GM23338 (cell line): ENCODE data around the gene PAPPA2. TPM values are rescaled to one million over a fixed set of nuclear protein-coding genes. Genes with fewer than 3 reads are reported as not detected.

Experiments
- ATAC-seq: fragments of 200-7000 bp; cut with Tn5 transposase; 3 replicates; pipeline ENCODE4 v1.9.1; 2020
- DNase-seq: peaks from one replicate; pipeline ENCODE4 v3.0.0-alpha.2; 2015; ENCODE audit warnings: low spot score
- H2AFZ ChIP-seq: fragments of 200-600 bp; sonication (generic); 2 replicates; pipeline ENCODE4 v1.8.0; 2016; ENCODE audit warnings: antibody characterized with exemption, mild to moderate bottlenecking, moderate library complexity
- H3F3A ChIP-seq: fragments of 200-600 bp; sonication (generic); replicated peaks from 2 replicates; pipeline ENCODE4 v1.8.0; 2017; ENCODE audit warnings: antibody characterized with exemption, mixed run types, low read depth
- H3K27ac ChIP-seq: fragments of 200-600 bp; sonication (generic); 2 replicates; pipeline ENCODE4 v1.6.1; 2016; ENCODE audit warnings: low read depth
- H3K27me3 ChIP-seq: fragments of 200-600 bp; sonication (generic); 2 replicates; pipeline ENCODE4 v1.8.0; 2016; ENCODE audit warnings: mild to moderate bottlenecking, mixed run types, moderate library complexity; ENCODE audit not compliant: insufficient read depth
- H3K36me3 ChIP-seq: fragments of 200-600 bp; sonication (generic); 2 replicates; pipeline ENCODE4 v1.8.0; 2016; ENCODE audit warnings: mild to moderate bottlenecking; ENCODE audit not compliant: insufficient read depth
- H3K4me1 ChIP-seq: fragments of 200-600 bp; sonication (generic); 2 replicates; pipeline ENCODE4 v1.8.0; 2016; ENCODE audit warnings: mild to moderate bottlenecking, moderate library complexity; ENCODE audit not compliant: insufficient read depth
- H3K4me2 ChIP-seq: fragments of 200-600 bp; sonication (generic); 2 replicates; pipeline ENCODE4 v1.7.1; 2017; ENCODE audit warnings: mixed run types
- H3K4me3 ChIP-seq: fragments of 200-600 bp; sonication (generic); 2 replicates; pipeline ENCODE4 v1.6.1; 2016; ENCODE audit warnings: mixed run types
- H3K79me2 ChIP-seq: fragments of 200-600 bp; sonication (generic); replicated peaks from 2 replicates; pipeline ENCODE4 v1.8.0; 2017; ENCODE audit warnings: mild to moderate bottlenecking; ENCODE audit not compliant: insufficient read depth
- H3K9me2 ChIP-seq: fragments of 200-600 bp; sonication (generic); 2 replicates; pipeline ENCODE4 v1.8.0; 2017; ENCODE audit not compliant: insufficient read depth
- H4K20me1 ChIP-seq: fragments of 200-600 bp; sonication (generic); replicated peaks from 2 replicates; pipeline ENCODE4 v1.8.0; 2017; ENCODE audit warnings: mild to moderate bottlenecking; ENCODE audit not compliant: insufficient read depth
- H3K27ac Mint-ChIP-seq: 2 replicates; pipeline ENCODE4 v1.8.0; 2020; ENCODE audit warnings: inconsistent platforms, mild to moderate bottlenecking, moderate library complexity, mixed read lengths
- H3K27me3 Mint-ChIP-seq: 3 replicates; pipeline ENCODE4 v1.8.0; 2022; ENCODE audit warnings: low read depth, mild to moderate bottlenecking, moderate library complexity, mixed read lengths, inconsistent platforms; ENCODE audit not compliant: insufficient read depth, poor library complexity
- H3K36me3 Mint-ChIP-seq: 3 replicates; pipeline ENCODE4 v1.8.0; 2021; ENCODE audit warnings: low read depth, mild to moderate bottlenecking, inconsistent platforms, moderate library complexity, mixed read lengths
- H3K4me1 Mint-ChIP-seq: 3 replicates; pipeline ENCODE4 v1.8.0; 2020; ENCODE audit warnings: mild to moderate bottlenecking, inconsistent platforms, mixed read lengths
- H3K4me3 Mint-ChIP-seq: 3 replicates; pipeline ENCODE4 v1.8.0; 2021; ENCODE audit warnings: moderate library complexity, mild to moderate bottlenecking, inconsistent platforms, mixed read lengths
- H3K9me3 Mint-ChIP-seq: 3 replicates; pipeline ENCODE4 v1.8.0; 2020; ENCODE audit warnings: moderate library complexity, mild to moderate bottlenecking, inconsistent platforms, mixed read lengths
- CREB1 ChIP-seq: fragments of 250-450 bp; sonication (Bioruptor Pico); IDR thresholded peaks from 2 replicates; pipeline ENCODE4 v1.5.0; 2020; ENCODE audit warnings: low read depth, mild to moderate bottlenecking, moderate library complexity
- EZH2 ChIP-seq: fragments of 200-600 bp; sonication (generic); IDR thresholded peaks from one replicate; pipeline ENCODE4 v1.8.0; 2017; ENCODE audit warnings: antibody characterized with exemption, mild to moderate bottlenecking, low read depth; ENCODE audit not compliant: unreplicated experiment
- EZH2phosphoT487 ChIP-seq: fragments of 200-600 bp; sonication (generic); IDR thresholded peaks from one replicate; pipeline ENCODE4 v1.8.1; 2018; ENCODE audit warnings: antibody characterized with exemption; ENCODE audit not compliant: unreplicated experiment
- POLR2AphosphoS5 ChIP-seq: IDR thresholded peaks from 2 replicates; pipeline ENCODE4 v1.6.1; 2016; ENCODE audit warnings: antibody characterized with exemption, low read depth
- STAT1 ChIP-seq: IDR thresholded peaks from one replicate; pipeline ENCODE4 v1.6.1; 2016; ENCODE audit warnings: antibody characterized with exemption; ENCODE audit not compliant: unreplicated experiment
- ZNF331 ChIP-seq: fragments of 250-450 bp; sonication (Bioruptor Pico); IDR thresholded peaks from 2 replicates; pipeline ENCODE4 v1.5.0; 2020; ENCODE audit warnings: low read depth, mild to moderate bottlenecking, moderate library complexity
- polyA plus RNA-seq: library from polyadenylated mRNA; unstranded; fragments of >200 nt; fragmentation: Nextera tagmentation; extraction: Ambion mirVana; gene quantifications from 2 replicates; pipeline ENCODE4 v1.2.1, GENCODE V29; 2016
- total RNA-seq: library from RNA; depleted of rRNA; stranded (reverse); fragments of >200 nt; shearing (Covaris generic); gene quantifications from 2 replicates; pipeline ENCODE4 v1.2.3, GENCODE V29; 2014
- TF ChIP-seq, protein P1 (sequence below), 2 experiments: fragments of 200-600 bp in 1 of 2; sonication (generic) in 1 of 2; conservative IDR thresholded peaks; 2 replicates each; pipeline versions ENCODE4 v1.5.1 to v1.6.1; 2016 to 2017; ENCODE audit warnings: antibody characterized with exemption in 2 of 2, low read depth in 2 of 2, mild to moderate bottlenecking in 2 of 2, moderate library complexity in 1 of 2
- TF ChIP-seq, protein P2 (sequence below): IDR thresholded peaks from one replicate; pipeline ENCODE4 v1.6.1; 2018; ENCODE audit warnings: antibody characterized with exemption; ENCODE audit not compliant: unreplicated experiment
- TF ChIP-seq, protein P3 (sequence below): IDR thresholded peaks from 2 replicates; pipeline ENCODE4 v1.6.1; 2016; ENCODE audit warnings: antibody characterized with exemption
- TF ChIP-seq, protein P4 (sequence below): fragments of 250-450 bp; sonication (Bioruptor Pico); IDR thresholded peaks from 2 replicates; pipeline ENCODE4 v1.5.0; 2020; ENCODE audit warnings: mild to moderate bottlenecking, moderate library complexity

The PAPPA2 gene
- total and polyA plus RNA-seq, 2 experiments from 2014 or later = 1.4 to 1.7 TPM

DNA sequence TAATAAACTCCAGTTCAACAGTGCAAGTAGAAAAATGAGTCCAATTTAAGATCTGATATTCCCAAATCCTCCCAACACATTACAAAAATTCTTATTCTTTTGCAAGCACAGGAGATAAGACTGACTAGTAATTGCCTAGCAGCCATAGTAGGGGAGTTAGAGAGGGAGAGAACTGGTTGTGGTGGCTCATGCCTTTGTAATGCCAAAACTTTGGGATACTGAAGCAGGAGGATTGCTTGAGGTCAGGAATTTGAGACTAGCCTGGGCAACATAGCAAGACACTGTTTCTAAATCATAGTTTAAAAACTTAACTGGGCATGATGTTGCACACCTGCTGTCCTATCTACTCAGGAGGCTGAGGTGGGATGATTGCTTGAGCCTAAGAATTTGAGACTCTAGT, 26.7 kb upstream of the PAPPA2 start:
- Histone ChIP-seq H3K4me1 (no peaks in the 10 kb centered on the region), H3K4me2 (no peak overlapping the region), H3K36me3 (no peaks in the 10 kb centered on the region), H3K4me3 (no peak overlapping the region), H3K27ac (no peak overlapping the region), H3K79me2 (no peaks in the 10 kb centered on the region), H3F3A (no peaks in the 10 kb centered on the region), H2AFZ (no peak overlapping the region), H3K27me3 (no peaks in the 10 kb centered on the region), H3K9me2 (peaks cover 10% of the 10 kb centered on the region), H4K20me1 (no peaks in the 10 kb centered on the region)
- H3K27ac Mint-ChIP-seq = no peak overlapping the region
- TF ChIP-seq ZNF331 (CRISPR knock-in tag) (no peak), POLR2AphosphoS5 (no peak), STAT1 (no peak)
- TF ChIP-seq, protein P1, sequence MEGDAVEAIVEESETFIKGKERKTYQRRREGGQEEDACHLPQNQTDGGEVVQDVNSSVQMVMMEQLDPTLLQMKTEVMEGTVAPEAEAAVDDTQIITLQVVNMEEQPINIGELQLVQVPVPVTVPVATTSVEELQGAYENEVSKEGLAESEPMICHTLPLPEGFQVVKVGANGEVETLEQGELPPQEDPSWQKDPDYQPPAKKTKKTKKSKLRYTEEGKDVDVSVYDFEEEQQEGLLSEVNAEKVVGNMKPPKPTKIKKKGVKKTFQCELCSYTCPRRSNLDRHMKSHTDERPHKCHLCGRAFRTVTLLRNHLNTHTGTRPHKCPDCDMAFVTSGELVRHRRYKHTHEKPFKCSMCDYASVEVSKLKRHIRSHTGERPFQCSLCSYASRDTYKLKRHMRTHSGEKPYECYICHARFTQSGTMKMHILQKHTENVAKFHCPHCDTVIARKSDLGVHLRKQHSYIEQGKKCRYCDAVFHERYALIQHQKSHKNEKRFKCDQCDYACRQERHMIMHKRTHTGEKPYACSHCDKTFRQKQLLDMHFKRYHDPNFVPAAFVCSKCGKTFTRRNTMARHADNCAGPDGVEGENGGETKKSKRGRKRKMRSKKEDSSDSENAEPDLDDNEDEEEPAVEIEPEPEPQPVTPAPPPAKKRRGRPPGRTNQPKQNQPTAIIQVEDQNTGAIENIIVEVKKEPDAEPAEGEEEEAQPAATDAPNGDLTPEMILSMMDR (conservative IDR thresholded peaks at IDR 0.05; ENCODE audit: low read depth in 2 of 2) = no peak
- ATAC-seq (no peak), DNase-seq (no peak)
- H3K36me3 Mint-ChIP-seq = no peaks in the 10 kb centered on the region
- H3K4me3 Mint-ChIP-seq = no peak overlapping the region
- peaks cover 2% of the 10 kb centered on the region for H3K27me3 Mint-ChIP-seq
- no peaks in the 10 kb centered on the region for H3K9me3 Mint-ChIP-seq
- H3K4me1 Mint-ChIP-seq = peaks cover 5% of the 10 kb centered on the region; the same call in 2 of the 3 replicates

DNA sequence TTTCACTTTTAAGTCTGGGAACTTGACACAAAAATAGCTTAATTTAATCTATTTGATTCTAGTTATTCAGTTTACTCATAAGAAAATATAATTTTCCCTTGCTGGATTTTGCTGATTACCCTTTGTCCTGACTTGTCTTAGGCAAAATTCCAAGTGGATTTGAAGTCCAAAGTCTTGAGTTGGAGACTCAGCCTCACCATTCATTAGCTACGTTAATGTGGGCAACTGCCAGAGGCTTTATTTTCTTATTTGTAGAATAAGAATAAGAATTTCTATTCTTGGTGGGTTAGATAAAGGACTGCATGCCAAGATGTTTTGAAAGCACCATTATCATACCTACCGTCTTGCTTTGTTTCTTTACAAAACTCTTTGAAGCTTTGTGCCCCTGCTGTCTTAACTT, 22.8 kb upstream of the PAPPA2 start:
- no peaks in the 10 kb centered on the region for H3K79me2 ChIP-seq
- H3F3A ChIP-seq = no peaks in the 10 kb centered on the region
- Mint-ChIP-seq H3K27me3 (peaks cover 2% of the 10 kb centered on the region), H3K4me1 (no peaks in the 10 kb centered on the region), H3K36me3 (no peaks in the 10 kb centered on the region), H3K9me3 (no peaks in the 10 kb centered on the region), H3K4me3 (no peak overlapping the region), H3K27ac (no peak overlapping the region)
- no peak overlapping the region for H3K27ac ChIP-seq
- no peak overlapping the region for H3K4me2 ChIP-seq
- H2AFZ ChIP-seq = no peak overlapping the region
- H3K4me3 ChIP-seq = no peak overlapping the region
- H4K20me1 ChIP-seq = no peaks in the 10 kb centered on the region
- H3K4me1 ChIP-seq = no peaks in the 10 kb centered on the region
- H3K36me3 ChIP-seq = no peaks in the 10 kb centered on the region
- H3K9me2 ChIP-seq = peaks cover 15% of the 10 kb centered on the region
- no peak for ATAC-seq
- H3K27me3 ChIP-seq = no peaks in the 10 kb centered on the region
- no peak for DNase-seq
- TF ChIP-seq, protein P2, sequence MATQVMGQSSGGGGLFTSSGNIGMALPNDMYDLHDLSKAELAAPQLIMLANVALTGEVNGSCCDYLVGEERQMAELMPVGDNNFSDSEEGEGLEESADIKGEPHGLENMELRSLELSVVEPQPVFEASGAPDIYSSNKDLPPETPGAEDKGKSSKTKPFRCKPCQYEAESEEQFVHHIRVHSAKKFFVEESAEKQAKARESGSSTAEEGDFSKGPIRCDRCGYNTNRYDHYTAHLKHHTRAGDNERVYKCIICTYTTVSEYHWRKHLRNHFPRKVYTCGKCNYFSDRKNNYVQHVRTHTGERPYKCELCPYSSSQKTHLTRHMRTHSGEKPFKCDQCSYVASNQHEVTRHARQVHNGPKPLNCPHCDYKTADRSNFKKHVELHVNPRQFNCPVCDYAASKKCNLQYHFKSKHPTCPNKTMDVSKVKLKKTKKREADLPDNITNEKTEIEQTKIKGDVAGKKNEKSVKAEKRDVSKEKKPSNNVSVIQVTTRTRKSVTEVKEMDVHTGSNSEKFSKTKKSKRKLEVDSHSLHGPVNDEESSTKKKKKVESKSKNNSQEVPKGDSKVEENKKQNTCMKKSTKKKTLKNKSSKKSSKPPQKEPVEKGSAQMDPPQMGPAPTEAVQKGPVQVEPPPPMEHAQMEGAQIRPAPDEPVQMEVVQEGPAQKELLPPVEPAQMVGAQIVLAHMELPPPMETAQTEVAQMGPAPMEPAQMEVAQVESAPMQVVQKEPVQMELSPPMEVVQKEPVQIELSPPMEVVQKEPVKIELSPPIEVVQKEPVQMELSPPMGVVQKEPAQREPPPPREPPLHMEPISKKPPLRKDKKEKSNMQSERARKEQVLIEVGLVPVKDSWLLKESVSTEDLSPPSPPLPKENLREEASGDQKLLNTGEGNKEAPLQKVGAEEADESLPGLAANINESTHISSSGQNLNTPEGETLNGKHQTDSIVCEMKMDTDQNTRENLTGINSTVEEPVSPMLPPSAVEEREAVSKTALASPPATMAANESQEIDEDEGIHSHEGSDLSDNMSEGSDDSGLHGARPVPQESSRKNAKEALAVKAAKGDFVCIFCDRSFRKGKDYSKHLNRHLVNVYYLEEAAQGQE = no peak
- no peak for TF ChIP-seq EZH2phosphoT487
- TF ChIP-seq, protein P3, sequence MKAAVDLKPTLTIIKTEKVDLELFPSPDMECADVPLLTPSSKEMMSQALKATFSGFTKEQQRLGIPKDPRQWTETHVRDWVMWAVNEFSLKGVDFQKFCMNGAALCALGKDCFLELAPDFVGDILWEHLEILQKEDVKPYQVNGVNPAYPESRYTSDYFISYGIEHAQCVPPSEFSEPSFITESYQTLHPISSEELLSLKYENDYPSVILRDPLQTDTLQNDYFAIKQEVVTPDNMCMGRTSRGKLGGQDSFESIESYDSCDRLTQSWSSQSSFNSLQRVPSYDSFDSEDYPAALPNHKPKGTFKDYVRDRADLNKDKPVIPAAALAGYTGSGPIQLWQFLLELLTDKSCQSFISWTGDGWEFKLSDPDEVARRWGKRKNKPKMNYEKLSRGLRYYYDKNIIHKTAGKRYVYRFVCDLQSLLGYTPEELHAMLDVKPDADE = no peak
- TF ChIP-seq POLR2AphosphoS5 = no peak
- no peak for TF ChIP-seq CREB1
- TF ChIP-seq, protein P4, sequence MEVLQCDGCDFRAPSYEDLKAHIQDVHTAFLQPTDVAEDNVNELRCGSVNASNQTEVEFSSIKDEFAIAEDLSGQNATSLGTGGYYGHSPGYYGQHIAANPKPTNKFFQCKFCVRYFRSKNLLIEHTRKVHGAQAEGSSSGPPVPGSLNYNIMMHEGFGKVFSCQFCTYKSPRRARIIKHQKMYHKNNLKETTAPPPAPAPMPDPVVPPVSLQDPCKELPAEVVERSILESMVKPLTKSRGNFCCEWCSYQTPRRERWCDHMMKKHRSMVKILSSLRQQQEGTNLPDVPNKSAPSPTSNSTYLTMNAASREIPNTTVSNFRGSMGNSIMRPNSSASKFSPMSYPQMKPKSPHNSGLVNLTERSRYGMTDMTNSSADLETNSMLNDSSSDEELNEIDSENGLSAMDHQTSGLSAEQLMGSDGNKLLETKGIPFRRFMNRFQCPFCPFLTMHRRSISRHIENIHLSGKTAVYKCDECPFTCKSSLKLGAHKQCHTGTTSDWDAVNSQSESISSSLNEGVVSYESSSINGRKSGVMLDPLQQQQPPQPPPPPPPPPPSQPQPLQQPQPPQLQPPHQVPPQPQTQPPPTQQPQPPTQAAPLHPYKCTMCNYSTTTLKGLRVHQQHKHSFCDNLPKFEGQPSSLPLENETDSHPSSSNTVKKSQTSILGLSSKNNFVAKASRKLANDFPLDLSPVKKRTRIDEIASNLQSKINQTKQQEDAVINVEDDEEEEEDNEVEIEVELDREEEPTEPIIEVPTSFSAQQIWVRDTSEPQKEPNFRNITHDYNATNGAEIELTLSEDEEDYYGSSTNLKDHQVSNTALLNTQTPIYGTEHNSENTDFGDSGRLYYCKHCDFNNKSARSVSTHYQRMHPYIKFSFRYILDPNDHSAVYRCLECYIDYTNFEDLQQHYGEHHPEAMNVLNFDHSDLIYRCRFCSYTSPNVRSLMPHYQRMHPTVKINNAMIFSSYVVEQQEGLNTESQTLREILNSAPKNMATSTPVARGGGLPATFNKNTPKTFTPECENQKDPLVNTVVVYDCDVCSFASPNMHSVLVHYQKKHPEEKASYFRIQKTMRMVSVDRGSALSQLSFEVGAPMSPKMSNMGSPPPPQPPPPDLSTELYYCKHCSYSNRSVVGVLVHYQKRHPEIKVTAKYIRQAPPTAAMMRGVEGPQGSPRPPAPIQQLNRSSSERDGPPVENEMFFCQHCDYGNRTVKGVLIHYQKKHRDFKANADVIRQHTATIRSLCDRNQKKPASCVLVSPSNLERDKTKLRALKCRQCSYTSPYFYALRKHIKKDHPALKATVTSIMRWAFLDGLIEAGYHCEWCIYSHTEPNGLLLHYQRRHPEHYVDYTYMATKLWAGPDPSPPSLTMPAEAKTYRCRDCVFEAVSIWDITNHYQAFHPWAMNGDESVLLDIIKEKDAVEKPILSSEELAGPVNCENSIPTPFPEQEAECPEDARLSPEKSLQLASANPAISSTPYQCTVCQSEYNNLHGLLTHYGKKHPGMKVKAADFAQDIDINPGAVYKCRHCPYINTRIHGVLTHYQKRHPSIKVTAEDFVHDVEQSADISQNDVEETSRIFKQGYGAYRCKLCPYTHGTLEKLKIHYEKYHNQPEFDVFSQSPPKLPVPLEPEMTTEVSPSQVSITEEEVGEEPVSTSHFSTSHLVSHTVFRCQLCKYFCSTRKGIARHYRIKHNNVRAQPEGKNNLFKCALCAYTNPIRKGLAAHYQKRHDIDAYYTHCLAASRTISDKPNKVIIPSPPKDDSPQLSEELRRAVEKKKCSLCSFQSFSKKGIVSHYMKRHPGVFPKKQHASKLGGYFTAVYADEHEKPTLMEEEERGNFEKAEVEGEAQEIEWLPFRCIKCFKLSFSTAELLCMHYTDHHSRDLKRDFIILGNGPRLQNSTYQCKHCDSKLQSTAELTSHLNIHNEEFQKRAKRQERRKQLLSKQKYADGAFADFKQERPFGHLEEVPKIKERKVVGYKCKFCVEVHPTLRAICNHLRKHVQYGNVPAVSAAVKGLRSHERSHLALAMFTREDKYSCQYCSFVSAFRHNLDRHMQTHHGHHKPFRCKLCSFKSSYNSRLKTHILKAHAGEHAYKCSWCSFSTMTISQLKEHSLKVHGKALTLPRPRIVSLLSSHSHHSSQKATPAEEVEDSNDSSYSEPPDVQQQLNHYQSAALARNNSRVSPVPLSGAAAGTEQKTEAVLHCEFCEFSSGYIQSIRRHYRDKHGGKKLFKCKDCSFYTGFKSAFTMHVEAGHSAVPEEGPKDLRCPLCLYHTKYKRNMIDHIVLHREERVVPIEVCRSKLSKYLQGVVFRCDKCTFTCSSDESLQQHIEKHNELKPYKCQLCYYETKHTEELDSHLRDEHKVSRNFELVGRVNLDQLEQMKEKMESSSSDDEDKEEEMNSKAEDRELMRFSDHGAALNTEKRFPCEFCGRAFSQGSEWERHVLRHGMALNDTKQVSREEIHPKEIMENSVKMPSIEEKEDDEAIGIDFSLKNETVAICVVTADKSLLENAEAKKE (CRISPR knock-in tag) = no peak
- no peak for TF ChIP-seq EZH2
